ENCODE data around the gene RBMX.
"Not testable (repeated sequence)": the region's sequence is repeated elsewhere in the genome, so short reads cannot be mapped to it uniquely, and the experiment has no call there.

RBMX gene

DNA sequence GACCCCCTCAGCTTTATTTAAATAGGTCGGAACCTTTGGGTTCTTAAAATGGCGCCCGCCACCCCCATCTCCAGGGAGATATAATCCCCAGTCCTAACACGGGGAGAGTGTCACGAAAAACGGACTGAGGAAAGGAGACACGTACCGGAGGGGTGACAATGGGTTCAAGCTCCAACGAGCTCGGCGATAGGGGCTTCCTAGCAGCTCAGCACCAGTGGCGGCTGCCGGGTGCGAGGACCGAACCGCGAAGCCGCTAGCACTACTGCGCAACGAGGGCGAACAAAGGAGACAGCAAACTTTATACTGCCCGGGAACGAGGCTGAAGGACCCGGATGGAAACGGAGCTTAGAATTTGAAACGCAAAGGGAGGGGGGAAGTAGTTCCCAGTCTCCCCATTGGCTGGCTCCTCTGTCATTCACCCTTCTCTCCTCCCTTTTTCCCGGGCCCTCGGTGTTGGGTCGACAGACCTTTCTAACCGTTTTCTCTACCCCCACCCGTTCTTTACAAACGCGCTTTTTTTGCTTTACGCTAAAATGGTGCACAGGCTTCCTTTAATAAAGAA is at the start of gene RBMX:
Gene RBMX, minus strand, starts transcription at position 274 of the 562 bp plus-strand sequence. CDS start 1,298 bp downstream, outside the sequence.
- Histone ChIP-seq H3K27me3 (replicated peaks; ENCODE audit: insufficient read depth, low read length) (no peaks in the 10 kb centered on the region), H3F3A (ENCODE audit: insufficient read depth, low read length) (no peaks in the 10 kb centered on the region), H2AFZ (ENCODE audit: low read length) (peak within 1 kb of the TSS; percentile 82), H3K27ac (ENCODE audit: low read length) (peak within 1 kb of the TSS; percentile 65; the same call in 1 of the 2 replicates), H3K4me2 (ENCODE audit: low read depth, low read length) (peak within 1 kb of the TSS; percentile 65), H4K20me1 (ENCODE audit: insufficient read depth, low read length) (no peaks in the 10 kb centered on the region), H3K79me2 (ENCODE audit: low read length) (peaks cover 39% of the 10 kb centered on the region), H3K4me1 (ENCODE audit: low read length) (no peaks in the 10 kb centered on the region), H3K36me3 (replicated peaks; ENCODE audit: insufficient read depth, low read length) (peaks cover 4% of the 10 kb centered on the region), H3K9ac (ENCODE audit: low read length) (peak within 1 kb of the TSS; percentile 94), H3K9me3 (replicated peaks; ENCODE audit: insufficient read depth, low read length) (no peaks in the 10 kb centered on the region), H3K9me2 (replicated peaks; ENCODE audit: insufficient read depth, low read length) (no peaks in the 10 kb centered on the region), H3K4me3 (ENCODE audit: low read length) (peak within 1 kb of the TSS; percentile 79)
- peak; percentile 87 for DNase-seq
- TF ChIP-seq, protein P1, sequence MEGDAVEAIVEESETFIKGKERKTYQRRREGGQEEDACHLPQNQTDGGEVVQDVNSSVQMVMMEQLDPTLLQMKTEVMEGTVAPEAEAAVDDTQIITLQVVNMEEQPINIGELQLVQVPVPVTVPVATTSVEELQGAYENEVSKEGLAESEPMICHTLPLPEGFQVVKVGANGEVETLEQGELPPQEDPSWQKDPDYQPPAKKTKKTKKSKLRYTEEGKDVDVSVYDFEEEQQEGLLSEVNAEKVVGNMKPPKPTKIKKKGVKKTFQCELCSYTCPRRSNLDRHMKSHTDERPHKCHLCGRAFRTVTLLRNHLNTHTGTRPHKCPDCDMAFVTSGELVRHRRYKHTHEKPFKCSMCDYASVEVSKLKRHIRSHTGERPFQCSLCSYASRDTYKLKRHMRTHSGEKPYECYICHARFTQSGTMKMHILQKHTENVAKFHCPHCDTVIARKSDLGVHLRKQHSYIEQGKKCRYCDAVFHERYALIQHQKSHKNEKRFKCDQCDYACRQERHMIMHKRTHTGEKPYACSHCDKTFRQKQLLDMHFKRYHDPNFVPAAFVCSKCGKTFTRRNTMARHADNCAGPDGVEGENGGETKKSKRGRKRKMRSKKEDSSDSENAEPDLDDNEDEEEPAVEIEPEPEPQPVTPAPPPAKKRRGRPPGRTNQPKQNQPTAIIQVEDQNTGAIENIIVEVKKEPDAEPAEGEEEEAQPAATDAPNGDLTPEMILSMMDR (IDR thresholded peaks at IDR 0.05; ENCODE audit: low read length), result no peak
- TF ChIP-seq EZH2 (optimal IDR thresholded peaks at IDR 0.05; ENCODE audit: low read depth, low read length) (no peak), EZH2phosphoT487 (IDR thresholded peaks at IDR 0.05; ENCODE audit: low read length) (no peak)

DNA sequence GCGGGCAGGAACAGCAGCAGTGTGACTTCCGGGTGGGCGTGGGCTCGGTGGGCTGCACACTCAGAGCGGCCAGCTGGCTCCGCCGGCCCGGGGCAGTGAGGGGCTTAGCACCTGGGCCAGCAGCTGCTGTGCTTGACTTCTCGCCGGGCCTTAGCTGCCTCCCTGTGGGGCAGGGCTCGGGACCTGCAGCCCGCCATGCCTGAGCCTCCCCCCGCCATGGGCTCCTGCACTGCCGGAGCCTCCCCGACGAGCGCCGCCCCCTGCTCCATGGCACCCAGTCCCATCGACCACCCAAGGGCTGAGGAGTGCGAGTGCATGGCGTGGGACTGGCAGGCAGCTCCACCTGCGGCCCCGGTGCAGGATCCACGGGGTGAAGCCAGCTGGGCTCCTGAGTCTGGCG is 40.9 kb upstream of the RBMX start:
- H4K20me1 ChIP-seq (ENCODE audit: insufficient read depth, low read length); H3K4me3 ChIP-seq (ENCODE audit: low read length): not testable (repeated sequence)

DNA sequence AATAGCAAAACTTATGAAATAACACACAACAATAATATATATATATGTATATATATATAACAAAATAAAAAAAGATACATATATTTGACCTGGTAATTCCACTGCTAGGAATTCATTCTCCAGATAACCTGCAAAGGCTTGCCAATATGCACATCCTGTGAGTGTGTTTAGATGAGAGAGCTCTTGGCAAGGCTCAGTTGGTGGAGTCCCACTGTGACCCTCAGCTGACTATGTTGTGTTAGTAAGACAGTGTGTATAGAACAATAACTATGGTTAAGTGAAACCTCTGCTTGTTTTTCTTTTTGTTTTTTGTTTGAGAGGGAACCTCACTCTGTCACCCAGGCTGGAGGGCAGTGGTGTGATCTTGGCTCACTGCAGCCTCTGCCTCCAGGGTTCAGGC is 39.5 kb upstream of the RBMX start:
- DNase-seq, result no peak
- no peak for TF ChIP-seq EZH2phosphoT487 (IDR thresholded peaks at IDR 0.05; ENCODE audit: low read length)
- TF ChIP-seq, protein P1 (IDR thresholded peaks at IDR 0.05; ENCODE audit: low read length), result no peak
- TF ChIP-seq EZH2 (optimal IDR thresholded peaks at IDR 0.05; ENCODE audit: low read depth, low read length), result no peak
- Histone ChIP-seq H3K4me3 (ENCODE audit: low read length) (no peak overlapping the region), H3K79me2 (ENCODE audit: low read length) (no peaks in the 10 kb centered on the region), H3K9me2 (replicated peaks; ENCODE audit: insufficient read depth, low read length) (no peaks in the 10 kb centered on the region), H3K9me3 (replicated peaks; ENCODE audit: insufficient read depth, low read length) (no peaks in the 10 kb centered on the region), H3K27me3 (replicated peaks; ENCODE audit: insufficient read depth, low read length) (no peaks in the 10 kb centered on the region), H3K36me3 (replicated peaks; ENCODE audit: insufficient read depth, low read length) (no peaks in the 10 kb centered on the region), H3K27ac (ENCODE audit: low read length) (no peak overlapping the region), H3K4me2 (ENCODE audit: low read depth, low read length) (no peak overlapping the region), H3K4me1 (ENCODE audit: low read length) (no peaks in the 10 kb centered on the region), H2AFZ (ENCODE audit: low read length) (no peak overlapping the region), H3K9ac (ENCODE audit: low read length) (no peak overlapping the region), H3F3A (ENCODE audit: insufficient read depth, low read length) (no peaks in the 10 kb centered on the region), H4K20me1 (ENCODE audit: insufficient read depth, low read length) (no peaks in the 10 kb centered on the region)

More for the DNA sequence above, 40.9 kb upstream of the RBMX start:
- not testable (repeated sequence) for H3K9me2 ChIP-seq (replicated peaks; ENCODE audit: insufficient read depth, low read length); H3K9ac ChIP-seq (ENCODE audit: low read length); H3K4me1 ChIP-seq (ENCODE audit: low read length); H3K36me3 ChIP-seq (replicated peaks; ENCODE audit: insufficient read depth, low read length); H2AFZ ChIP-seq (ENCODE audit: low read length); H3K27me3 ChIP-seq (replicated peaks; ENCODE audit: insufficient read depth, low read length); H3K79me2 ChIP-seq (ENCODE audit: low read length); H3K9me3 ChIP-seq (replicated peaks; ENCODE audit: insufficient read depth, low read length); H3F3A ChIP-seq (ENCODE audit: insufficient read depth, low read length); DNase-seq; H3K4me2 ChIP-seq (ENCODE audit: low read depth, low read length); H3K27ac ChIP-seq (ENCODE audit: low read length)

DNA sequence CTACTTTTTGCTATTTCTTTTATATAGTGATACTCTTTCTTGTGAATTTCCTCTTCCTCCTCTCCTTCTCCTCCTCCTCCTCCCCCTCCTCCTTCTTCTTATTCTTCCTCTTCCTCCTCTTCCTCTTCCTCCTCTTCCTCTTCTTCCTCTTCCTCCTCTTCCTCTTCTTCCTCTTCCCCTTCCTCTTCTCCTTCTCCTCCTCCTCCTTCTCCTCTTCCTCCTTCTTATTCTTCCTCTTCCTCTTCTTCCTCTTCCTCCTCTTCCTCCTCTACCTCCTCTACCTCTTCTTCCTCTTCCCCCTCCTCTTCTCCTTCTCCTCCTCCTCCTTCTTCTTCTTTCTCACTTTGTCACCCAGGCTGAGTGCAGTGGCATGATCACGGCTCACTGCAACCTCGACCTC is 36.3 kb upstream of the RBMX start:
- H3F3A ChIP-seq (ENCODE audit: insufficient read depth, low read length), result peaks cover 2% of the 10 kb centered on the region; the same call in 1 of the 2 replicates
- H3K9me3 ChIP-seq (replicated peaks; ENCODE audit: insufficient read depth, low read length), result no peaks in the 10 kb centered on the region
- no peak overlapping the region for H3K4me2 ChIP-seq (ENCODE audit: low read depth, low read length)
- 0 out of 2 replicates have a peak, but pooled peaks cover 3% of the 10 kb centered on the region for H3K4me1 ChIP-seq (ENCODE audit: low read length)
- H3K4me3 ChIP-seq (ENCODE audit: low read length), result no peak overlapping the region
- no peak overlapping the region for H3K27ac ChIP-seq (ENCODE audit: low read length)
- no peaks in the 10 kb centered on the region for H3K9me2 ChIP-seq (replicated peaks; ENCODE audit: insufficient read depth, low read length)
- no peak for DNase-seq
- H3K9ac ChIP-seq (ENCODE audit: low read length), result no peak overlapping the region
- no peak for TF ChIP-seq EZH2 (optimal IDR thresholded peaks at IDR 0.05; ENCODE audit: low read depth, low read length)
- TF ChIP-seq, protein P1 (IDR thresholded peaks at IDR 0.05; ENCODE audit: low read length), result no peak
- no peak for TF ChIP-seq EZH2phosphoT487 (IDR thresholded peaks at IDR 0.05; ENCODE audit: low read length)
- no peaks in the 10 kb centered on the region for H3K36me3 ChIP-seq (replicated peaks; ENCODE audit: insufficient read depth, low read length)
- no peaks in the 10 kb centered on the region for H3K27me3 ChIP-seq (replicated peaks; ENCODE audit: insufficient read depth, low read length)
- no peaks in the 10 kb centered on the region for H4K20me1 ChIP-seq (ENCODE audit: insufficient read depth, low read length)
- no peak overlapping the region for H2AFZ ChIP-seq (ENCODE audit: low read length)
- no peaks in the 10 kb centered on the region for H3K79me2 ChIP-seq (ENCODE audit: low read length)

DNA sequence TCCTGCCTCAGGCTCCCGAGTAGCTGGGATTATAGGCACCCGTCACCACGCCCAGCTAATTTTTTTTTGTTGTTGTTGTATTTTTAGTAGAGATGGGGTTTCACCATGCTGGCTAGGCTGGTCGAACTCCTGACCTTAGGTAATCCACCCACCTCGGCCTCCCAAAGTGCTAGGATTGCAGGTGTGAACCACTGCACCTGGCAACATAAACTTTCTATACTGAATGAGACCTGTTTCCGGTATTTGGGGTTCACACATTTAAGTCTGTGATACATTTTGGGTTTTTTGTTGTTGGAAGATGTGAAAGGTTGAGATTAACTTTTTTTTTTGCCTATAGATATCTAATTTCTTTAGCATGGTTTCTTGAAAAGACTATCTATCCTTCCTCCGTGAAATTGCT is 31.1 kb upstream of the RBMX start:
- not testable (repeated sequence) for H2AFZ ChIP-seq (ENCODE audit: low read length); H3K9me2 ChIP-seq (replicated peaks; ENCODE audit: insufficient read depth, low read length); H3K9me3 ChIP-seq (replicated peaks; ENCODE audit: insufficient read depth, low read length); H3K27me3 ChIP-seq (replicated peaks; ENCODE audit: insufficient read depth, low read length); H3K36me3 ChIP-seq (replicated peaks; ENCODE audit: insufficient read depth, low read length); H3K79me2 ChIP-seq (ENCODE audit: low read length); H4K20me1 ChIP-seq (ENCODE audit: insufficient read depth, low read length); H3K9ac ChIP-seq (ENCODE audit: low read length)
- Histone ChIP-seq H3K4me3 (ENCODE audit: low read length) (peak overlapping the region; percentile 45), H3F3A (ENCODE audit: insufficient read depth, low read length) (peaks cover 19% of the 10 kb centered on the region), H3K4me2 (ENCODE audit: low read depth, low read length) (peak overlapping the region; percentile 79), H3K27ac (ENCODE audit: low read length) (peak overlapping the region; percentile 37; the same call in 1 of the 2 replicates), H3K4me1 (ENCODE audit: low read length) (0 out of 2 replicates have a peak, but pooled peaks cover 13% of the 10 kb centered on the region)
- peak; percentile 84 for DNase-seq
